Measurements from ENCODE around the gene C11orf54.

GRCh38 chr11:93736129-93736528, 5.3 kb upstream of the C11orf54 start:
- TF ChIP-seq KDM1A (IDR thresholded peaks at IDR 0.05; ENCODE audit: low read depth), result no peak
- TF ChIP-seq CTCF (IDR thresholded peaks at IDR 0.05), result no peak
